ENCODE results near the gene FYB1.

FYB1 gene

DNA sequence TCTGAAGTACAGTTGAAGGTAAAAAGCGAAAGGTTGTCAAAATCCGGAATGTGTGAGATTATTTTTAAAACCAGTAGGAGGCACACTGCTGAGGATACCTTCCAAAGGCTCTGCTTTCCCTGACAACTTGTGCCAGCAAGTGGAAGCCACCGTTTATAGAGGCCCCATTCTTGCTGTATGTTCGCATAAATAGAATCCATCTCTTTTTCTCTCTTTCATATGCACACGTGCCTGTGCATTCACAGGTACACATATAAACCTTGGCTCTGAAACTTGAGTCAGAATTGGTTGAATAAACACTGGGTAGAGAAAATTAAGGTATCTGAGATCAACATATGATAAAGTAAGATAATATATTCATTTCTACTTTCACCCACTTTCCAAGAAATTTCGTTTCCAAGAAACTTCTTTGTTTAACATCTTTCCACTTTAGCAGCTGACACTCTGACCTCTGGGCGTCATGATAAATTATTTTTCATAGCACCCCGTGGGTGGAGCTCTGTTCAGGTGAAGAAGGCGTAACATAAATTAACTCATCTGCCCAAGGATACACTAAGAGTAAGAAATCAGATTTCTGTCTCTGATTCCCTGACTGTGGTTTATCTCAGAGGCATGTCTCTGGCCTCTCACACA, 81.4 kb downstream of the FYB1 start:
- Histone ChIP-seq H3K4me3 (replicated peaks; ENCODE audit: insufficient read depth, low read length) (no peak overlapping the region), H3K27me3 (ENCODE audit: insufficient read depth, poor library complexity, severe bottlenecking) (no peaks in the 10 kb centered on the region), H3K27ac (replicated peaks) (no peak overlapping the region)
- TF ChIP-seq SPI1 (IDR thresholded peaks at IDR 0.05; ENCODE audit: borderline replicate concordance, low read depth), result no peak
- no peak for TF ChIP-seq POLR2AphosphoS5 (IDR thresholded peaks at IDR 0.05; ENCODE audit: low read depth)
- no peak for TF ChIP-seq CTCF (IDR thresholded peaks at IDR 0.05; ENCODE audit: insufficient read depth, low read length)
- TF ChIP-seq GABPA (IDR thresholded peaks at IDR 0.05; ENCODE audit: low read depth), result no peak
- TF ChIP-seq, protein P1, sequence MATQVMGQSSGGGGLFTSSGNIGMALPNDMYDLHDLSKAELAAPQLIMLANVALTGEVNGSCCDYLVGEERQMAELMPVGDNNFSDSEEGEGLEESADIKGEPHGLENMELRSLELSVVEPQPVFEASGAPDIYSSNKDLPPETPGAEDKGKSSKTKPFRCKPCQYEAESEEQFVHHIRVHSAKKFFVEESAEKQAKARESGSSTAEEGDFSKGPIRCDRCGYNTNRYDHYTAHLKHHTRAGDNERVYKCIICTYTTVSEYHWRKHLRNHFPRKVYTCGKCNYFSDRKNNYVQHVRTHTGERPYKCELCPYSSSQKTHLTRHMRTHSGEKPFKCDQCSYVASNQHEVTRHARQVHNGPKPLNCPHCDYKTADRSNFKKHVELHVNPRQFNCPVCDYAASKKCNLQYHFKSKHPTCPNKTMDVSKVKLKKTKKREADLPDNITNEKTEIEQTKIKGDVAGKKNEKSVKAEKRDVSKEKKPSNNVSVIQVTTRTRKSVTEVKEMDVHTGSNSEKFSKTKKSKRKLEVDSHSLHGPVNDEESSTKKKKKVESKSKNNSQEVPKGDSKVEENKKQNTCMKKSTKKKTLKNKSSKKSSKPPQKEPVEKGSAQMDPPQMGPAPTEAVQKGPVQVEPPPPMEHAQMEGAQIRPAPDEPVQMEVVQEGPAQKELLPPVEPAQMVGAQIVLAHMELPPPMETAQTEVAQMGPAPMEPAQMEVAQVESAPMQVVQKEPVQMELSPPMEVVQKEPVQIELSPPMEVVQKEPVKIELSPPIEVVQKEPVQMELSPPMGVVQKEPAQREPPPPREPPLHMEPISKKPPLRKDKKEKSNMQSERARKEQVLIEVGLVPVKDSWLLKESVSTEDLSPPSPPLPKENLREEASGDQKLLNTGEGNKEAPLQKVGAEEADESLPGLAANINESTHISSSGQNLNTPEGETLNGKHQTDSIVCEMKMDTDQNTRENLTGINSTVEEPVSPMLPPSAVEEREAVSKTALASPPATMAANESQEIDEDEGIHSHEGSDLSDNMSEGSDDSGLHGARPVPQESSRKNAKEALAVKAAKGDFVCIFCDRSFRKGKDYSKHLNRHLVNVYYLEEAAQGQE (IDR thresholded peaks at IDR 0.05; ENCODE audit: insufficient replicate concordance, low read depth), result no peak
- no peak for DNase-seq (ENCODE audit: low read depth in 1 of 2, low spot score in 1 of 2)

DNA sequence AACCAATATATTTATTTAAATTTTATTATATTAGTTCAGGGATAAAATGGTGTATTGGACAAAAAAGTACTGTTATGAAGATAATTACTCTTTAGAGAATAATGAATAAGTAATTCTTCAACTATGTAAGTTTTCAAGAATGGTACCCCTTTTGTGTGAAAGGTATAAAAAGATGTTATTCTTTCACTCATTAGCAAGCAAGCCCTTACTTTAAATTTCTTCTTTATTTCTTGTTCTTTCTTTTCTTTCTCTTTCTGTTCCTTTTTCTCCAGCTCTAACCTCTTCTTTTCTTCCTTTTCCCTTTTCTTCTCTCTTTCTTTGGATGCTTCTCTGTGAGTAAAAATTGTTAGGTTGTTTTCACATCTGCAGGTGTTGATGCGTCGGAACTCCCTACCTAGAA, 82.0 kb downstream of the FYB1 start:
- H3K27me3 ChIP-seq (ENCODE audit: insufficient read depth, poor library complexity, severe bottlenecking), result no peaks in the 10 kb centered on the region
- DNase-seq (ENCODE audit: low read depth in 1 of 2, low spot score in 1 of 2), result no peak
- TF ChIP-seq, protein P1 (IDR thresholded peaks at IDR 0.05; ENCODE audit: insufficient replicate concordance, low read depth), result no peak
- TF ChIP-seq POLR2AphosphoS5 (IDR thresholded peaks at IDR 0.05; ENCODE audit: low read depth) (no peak), SPI1 (IDR thresholded peaks at IDR 0.05; ENCODE audit: borderline replicate concordance, low read depth) (no peak), GABPA (IDR thresholded peaks at IDR 0.05; ENCODE audit: low read depth) (no peak), CTCF (IDR thresholded peaks at IDR 0.05; ENCODE audit: insufficient read depth, low read length) (no peak)
- no peak overlapping the region for H3K27ac ChIP-seq (replicated peaks)
- H3K4me3 ChIP-seq (replicated peaks; ENCODE audit: insufficient read depth, low read length), result no peak overlapping the region

DNA sequence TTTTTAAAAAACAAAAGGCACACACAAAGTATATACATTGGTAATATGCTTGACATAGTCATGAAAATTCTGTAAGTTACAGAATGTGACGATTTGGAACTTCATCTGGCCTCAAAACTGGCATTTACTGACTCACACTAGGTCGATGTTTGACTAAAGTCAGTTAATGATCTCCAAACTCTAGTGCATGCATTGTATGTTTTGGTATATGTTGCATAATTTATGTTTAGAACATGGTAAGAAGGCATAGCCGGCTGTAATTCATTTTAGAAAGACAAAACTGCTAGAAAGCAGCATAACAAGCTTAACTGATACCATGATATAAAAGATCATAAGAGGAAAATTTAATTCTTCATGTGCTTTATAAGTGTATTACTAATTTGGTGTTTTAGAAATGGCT, 86.6 kb downstream of the FYB1 start:
- DNase-seq (ENCODE audit: low read depth in 1 of 2, low spot score in 1 of 2), result no peak
- TF ChIP-seq POLR2AphosphoS5 (IDR thresholded peaks at IDR 0.05; ENCODE audit: low read depth) (no peak), SPI1 (IDR thresholded peaks at IDR 0.05; ENCODE audit: borderline replicate concordance, low read depth) (no peak), CTCF (IDR thresholded peaks at IDR 0.05; ENCODE audit: insufficient read depth, low read length) (no peak), GABPA (IDR thresholded peaks at IDR 0.05; ENCODE audit: low read depth) (no peak)
- TF ChIP-seq, protein P1 (IDR thresholded peaks at IDR 0.05; ENCODE audit: insufficient replicate concordance, low read depth), result no peak
- Histone ChIP-seq H3K4me3 (replicated peaks; ENCODE audit: insufficient read depth, low read length) (no peak overlapping the region), H3K27ac (replicated peaks) (no peak overlapping the region), H3K27me3 (ENCODE audit: insufficient read depth, poor library complexity, severe bottlenecking) (no peaks in the 10 kb centered on the region)

Data from HL-60 (cell line).